Measurements from ENCODE around the gene KLK6.
A peak's percentile ranks its signal among the peaks of the same experiment; 100 is the strongest.

Gene KLK6

DNA sequence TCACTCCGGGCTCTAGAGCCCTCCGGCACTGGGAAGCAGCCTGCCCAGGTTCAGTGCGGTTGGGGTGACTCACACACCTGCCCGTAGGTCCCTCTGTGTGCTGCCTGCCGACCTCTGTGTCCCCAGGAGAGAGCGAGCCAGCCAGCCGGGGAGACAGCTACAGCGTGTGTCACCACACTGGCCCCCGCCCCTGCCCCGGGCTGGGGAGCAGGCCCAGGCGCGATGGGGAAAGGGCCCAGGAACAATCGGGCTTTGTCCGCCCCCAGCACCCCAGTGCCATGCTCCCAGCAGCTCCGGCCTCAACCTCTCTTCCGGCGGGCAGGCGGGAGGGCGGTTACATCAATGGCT is at the start of gene KLK6:
Gene KLK6, minus strand, starts transcription at position 179 of the 348 bp plus-strand sequence. CDS start 1,487 bp downstream, outside the sequence.
- DNase-seq: no peak

DNA sequence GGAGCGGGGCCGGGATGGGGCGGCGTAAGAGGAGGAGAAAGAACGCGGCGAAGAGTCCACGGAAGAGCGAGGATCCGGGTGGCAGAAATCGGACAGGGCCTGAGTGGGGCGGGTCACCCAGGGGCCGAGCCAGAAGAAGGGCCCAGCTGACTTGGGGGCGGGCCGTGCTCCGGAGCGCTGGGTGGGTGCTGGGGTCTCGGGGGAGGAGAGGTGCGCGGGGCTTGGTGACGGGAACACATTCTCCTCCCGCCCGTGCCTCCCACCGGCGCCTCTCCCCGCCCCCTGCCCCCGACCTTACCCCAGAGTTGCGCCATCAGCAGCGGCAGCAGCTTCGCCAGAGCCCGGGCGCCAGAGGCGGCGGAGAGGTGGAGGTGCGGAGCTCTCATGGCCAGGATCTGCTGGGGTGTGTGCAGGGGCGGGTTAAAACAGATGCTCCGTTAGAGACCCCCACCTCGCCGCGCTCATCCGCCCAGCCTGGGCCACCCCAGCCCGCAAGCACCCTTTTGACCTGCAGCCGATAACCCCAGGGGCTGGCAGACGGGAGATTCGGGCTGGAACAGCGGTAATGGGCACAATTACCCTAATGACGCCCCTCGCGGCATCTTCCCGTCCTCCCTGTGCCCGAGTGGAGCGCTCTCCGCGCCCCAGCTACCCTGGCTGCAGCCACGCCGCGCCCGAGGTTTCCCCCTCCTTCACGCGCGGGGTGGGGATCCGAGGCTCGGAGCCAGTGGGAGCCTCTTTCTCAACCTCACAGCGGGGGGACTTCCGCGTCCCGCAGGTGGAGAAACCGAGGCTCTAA is 49.6 kb upstream of the KLK6 start:
- DNase-seq: no peak

DNA sequence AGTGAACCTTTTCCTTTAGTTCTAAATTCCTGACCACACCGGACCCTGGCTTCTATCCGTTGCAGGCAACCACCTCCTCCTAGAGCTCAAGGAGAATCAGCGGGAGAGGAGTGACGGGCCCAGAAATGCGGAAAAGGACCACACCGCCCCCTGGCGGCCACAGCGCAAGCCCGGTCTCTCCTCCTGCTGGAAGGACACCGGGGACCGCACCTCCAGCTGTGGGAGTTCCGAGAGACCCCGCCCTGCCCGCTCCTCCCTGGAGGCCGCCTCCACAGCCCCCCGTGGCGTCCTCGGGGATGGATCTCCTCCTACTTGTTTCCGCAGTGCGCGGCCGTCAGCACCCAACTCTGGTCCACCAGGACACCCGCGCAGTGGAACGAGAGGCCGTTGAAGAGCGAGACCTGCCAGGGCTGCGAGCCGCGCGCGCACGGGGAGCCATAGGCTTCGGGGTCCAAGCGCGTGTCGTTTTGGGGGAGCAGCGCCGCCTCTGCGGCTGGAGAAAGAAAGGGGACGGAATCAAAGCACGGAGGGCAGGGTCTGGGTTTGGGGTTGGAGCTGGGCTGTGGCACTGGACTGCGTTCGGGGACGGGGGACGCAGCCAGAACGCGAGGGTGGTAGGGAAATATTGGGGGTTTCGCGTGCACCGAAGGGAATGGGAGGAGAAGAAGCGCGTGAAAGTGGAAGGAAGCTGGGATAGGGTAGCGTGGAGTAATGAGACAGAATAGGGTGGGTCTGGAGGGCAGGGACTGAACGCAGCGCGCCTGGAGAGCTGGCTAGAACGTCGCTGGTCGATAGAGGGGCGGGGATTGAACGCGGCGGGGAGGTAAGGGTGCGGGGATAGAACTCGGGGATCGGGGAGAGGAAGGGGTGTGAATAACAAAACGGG is 47.6 kb upstream of the KLK6 start:
- peak; percentile 23 to 49 for DNase-seq

DNA sequence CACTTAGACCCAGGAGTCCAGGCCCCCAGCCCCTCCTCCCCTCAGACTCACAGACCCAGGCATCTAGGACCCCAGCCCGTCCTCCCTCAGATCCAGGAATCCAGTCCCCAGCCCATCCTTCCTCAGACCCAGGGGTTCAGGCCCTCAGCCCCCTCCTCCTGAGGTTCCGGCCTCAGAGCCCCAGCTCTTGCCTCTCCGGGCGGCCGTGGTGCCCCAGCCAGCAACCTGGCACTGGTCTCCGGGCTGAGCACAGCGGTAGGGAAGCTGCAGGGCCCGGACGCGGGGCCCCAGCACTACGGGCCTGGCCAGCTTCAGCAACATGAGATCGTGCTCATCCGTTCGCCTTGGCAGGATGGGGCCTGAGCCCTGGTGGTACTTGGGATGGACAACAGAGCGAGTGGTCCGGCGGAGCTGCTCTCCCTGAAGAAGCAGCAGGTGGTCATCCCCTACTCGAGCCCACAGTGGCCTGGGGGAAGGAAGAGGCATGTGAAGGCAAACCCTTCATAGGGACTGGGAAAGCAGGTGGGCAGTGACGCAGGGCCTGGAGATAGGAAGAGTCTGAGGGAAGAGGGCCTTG is 46.4 kb upstream of the KLK6 start:
- DNase-seq: no peak

DNA sequence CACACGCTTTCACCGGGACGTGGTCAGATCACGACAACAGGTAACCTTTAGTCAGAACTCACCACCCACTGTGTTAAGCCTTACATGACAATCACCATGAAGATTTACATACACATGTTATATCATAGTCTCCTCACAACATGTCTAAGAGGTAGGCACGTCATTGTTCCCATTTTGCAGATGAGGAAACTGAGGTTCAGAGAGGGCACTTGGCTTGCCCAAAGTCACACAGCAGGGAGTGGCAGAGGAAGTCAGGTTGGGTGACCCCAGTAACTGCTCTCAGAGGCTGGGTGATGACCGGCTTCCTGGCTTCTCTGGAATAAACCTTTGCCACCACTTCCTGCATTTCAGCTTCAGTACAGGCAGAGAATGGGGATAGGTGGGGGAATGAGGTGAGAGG is 44.9 kb upstream of the KLK6 start:
- no peak for DNase-seq

DNA sequence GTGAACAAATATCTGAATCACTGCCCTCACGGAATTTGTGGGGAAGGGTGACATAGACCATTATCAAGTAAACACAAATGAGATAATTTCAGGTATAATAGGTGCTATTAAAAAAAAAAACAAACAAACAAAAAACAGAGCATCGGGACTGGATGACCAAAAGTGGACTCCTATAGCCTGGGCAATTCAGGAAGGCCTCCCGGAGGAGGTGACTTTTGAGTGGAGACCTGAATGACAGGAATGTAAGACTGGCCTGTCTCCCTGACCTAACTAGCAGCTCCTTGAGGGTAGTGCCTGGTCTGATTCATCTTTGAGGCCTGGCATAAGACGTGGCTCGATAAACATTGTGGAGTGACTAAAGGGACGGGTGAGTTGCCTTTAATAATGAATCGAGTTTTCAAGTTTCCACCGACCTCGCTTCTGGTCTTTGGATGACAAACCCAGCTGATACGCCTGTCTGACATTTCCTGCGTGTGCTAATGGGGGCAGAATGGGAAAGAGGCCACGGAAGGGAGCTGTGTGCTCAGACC is 43.3 kb upstream of the KLK6 start:
- no peak for DNase-seq

DNA sequence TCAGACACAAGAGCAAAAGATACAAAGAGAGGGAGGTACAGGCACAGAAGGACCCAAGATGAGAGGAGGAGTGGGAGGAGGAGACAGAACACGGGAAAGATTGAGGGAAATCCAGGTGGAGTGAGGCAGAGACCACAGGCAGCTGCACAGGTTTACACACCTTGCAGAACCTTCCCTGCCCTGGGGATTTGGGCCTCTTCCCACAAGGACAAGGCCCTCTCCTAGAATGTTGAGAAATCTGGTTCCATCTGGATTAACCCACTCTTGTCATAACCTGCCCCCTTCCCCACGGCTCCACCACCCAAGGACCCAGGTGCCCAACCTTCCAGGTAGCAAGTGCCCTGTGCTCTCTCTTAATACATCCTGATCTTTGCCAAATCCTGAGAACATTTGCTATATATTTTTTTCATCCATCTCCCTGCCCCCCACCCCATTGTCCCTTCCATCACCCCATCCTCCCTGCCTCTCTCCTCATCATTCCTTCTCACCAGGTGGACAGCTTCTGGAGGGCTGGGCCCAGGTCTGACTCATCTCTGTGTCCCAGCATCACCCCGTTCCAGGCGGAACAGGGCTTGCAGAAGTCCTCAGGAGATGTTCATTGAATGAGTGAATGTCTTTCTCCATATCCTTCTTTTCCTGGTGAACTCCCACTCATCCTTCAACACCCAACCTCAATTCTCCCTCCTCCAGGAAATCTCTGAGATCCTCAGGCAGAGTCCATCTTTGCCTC is 40.8 kb upstream of the KLK6 start:
- no peak for DNase-seq

DNA sequence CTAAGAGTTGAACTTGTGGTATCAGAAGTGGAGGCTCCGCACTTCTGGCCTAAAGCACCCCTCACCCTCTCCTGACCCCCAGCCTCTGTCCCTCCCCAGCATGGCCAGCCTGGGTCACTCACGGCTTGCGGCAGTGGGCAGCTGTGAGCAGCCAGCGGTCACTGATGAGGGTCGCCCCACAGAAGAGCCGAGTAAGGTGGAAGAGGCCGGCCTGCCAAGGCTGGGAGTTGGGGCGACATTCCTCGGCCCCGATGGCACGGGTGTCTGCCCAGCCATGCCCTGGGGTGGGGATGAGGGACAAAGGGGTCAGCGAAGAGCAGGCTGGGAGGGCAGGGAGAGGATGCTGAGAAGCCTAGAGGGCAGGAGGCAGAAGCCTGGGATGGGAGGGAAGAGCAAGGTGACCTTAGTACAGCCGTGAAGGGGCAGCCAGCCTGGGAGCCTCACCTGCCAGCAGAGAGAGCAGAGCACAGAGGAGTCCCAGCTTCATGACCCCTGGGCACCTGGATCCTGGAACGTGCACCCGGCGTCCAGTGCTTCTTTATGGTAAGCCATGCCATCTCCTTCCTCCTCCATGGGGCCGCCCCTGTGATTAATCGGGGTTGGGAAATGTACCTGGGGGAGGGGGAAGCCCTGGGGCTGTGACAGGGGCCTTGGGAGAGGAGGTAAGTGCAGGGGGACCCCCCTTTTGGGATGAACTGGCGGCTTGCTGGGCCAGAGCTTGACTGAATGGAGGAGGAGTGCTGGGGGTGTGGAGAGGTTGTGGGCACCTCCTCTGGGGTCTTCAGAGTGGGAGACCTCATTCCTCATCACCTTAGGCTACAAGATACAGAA is 39.9 kb upstream of the KLK6 start:
- DNase-seq: no peak

DNA sequence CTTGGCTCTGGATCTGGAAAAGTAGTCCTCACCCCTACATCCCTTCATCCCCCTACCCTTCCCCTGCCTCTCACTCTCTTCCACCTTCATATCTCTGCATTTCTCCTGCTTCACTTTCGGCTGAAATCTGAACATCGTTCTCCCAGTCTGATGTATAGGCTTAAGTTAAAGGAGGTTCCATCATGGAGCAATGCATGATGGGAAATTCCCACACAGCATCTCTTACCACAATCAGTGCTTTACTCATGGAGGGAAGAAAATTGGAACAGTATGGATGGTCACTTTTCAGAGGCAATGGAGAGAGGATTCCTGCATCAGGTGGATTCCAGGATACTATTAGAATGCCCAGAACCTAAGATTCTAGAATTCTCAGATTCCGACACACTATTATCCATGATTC is 38.1 kb upstream of the KLK6 start:
- no peak for DNase-seq

DNA sequence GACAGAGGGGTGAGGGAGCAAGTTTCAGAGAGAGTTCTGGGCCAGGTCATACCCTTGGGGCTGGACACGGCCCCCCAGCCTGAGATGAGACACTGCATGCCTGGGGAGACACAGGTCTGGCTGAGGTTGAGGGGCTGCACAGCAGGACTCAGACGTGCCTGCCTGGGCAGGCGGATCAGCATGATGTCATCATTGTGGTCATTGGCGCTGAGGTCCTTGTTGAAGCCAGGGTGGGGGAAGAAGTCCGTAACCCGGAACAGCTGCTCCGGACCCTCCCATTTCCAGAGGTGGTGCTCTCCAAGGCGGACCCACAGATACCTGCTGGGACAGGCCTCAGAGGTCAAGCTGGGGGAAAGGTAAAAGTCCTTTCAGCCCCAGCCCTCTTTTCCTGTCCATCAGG is 37.0 kb upstream of the KLK6 start:
- DNase-seq: no peak

DNA sequence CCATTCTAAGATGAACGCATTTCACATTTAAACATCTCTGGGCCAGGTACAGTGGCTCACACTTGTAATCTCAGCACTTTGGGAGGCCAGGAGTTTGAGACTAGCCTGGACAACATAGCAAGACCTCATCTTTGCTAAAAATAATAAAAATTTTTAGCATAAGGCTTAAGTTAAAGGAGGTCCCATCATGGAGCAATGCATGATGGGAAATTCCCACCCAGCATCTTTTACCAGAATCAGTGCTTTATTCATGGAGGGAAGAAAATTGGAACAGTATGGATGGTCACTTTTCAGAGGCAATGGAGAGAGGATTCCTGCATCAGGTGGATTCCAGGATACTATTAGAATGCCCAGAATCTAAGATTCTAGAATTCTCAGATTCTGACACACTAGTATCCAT is 35.9 kb upstream of the KLK6 start:
- no peak for DNase-seq

DNA sequence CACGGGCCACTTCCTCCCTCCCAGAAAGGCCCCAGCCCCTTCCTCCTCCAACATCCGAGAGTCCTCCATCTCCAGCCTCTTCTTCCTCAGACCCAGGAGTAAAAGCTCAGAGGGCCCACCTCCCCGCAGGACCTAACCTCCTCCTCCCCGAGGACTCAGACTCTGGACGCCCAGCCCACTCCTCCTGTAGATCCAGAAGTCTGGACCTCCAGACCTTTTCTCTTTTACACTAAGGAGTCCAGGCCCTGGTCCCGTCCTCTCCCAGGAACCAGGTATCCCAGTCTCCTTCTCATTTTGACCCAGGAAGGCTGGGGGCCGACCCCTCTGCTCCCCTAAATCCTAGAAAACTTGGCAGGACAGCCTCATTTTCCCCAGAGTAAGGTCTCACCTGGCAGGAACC is 33.9 kb upstream of the KLK6 start:
- no peak for DNase-seq

DNA sequence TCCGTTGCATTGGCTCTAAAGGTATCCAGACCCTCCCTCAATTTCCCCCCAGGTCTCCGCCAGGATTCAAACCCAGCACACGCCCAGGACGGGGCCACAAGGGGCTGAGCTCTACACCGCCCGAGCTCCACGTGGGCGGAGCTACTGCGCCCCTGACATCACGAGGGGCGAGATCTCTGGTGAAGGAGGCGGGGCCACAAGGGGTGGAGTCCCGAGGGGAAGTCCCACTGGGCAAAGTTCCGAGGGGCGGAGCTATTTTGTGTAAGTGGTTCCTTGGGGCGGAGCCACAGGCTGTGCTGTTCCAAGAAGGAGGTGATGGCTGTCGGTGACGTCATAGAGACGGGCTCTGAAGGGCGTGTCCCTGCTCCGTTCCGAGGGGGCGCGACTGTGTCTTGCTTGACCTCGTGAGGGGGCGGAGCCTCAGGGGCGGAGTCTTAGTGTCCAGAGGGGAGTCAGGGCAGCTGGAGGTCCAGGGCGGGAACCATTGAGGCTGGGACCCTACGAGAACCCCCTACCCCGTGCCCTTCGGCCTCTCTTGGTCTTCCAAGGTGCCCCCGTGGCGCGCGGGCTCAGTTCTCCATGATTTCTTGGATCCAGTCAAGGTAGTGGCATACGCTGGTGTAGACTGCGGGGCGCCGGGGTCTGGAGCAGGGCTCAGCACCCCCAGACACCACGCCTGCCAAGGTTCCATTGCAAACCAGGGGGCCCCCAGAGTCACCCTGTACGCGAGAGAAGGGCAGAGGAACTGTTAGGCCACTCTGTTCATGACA is 33.3 kb upstream of the KLK6 start:
- DNase-seq: peak in 1 of 2 donors; percentile 22

DNA sequence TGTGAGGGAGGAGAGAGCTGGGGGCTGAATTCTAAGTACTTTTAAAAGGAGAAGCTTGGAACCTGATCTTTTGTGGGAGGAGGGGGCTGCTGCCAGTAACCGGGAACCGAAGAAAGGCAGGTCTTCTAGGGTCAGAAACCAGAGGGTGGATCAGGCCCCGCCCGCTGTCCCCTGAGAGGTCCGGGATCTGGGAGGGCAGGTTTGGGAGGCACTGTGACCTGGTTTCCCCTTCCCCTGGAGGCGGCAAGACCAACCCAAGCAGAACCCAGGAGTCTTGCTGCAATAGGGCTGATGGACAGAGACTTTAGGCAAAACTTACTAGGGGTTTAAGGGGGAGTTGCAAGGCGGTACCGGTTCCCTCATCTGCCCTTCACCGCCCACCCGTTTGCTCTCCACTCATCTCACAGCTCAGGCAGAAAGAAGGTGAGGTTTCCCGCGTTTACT is 32.7 kb upstream of the KLK6 start:
- DNase-seq: no peak

DNA sequence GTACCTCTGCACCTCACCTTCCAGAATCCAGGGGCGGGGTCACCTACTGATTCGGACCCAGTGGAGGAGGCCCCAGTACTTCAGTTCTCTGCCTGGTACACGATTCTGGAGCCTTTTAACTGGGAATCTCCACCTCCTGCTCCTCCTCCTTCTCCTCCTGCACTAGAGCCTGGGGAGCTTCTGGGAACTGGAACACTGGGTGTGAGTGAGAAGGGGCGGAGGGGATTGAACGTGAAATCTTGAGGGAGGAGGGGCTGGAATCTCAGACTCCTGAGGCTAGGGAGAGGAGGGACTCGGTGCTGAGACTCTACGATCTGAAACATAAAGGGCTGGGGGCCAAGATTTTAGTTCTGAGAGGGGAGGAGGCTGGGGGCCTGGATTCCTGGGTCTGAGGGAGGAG is 32.1 kb upstream of the KLK6 start, which contains the start of gene KLK8:
Gene KLK8, minus strand, starts transcription at position 90 of the 400 bp plus-strand sequence. CDS start 437 bp downstream, outside the sequence.
- DNase-seq: no peak

DNA sequence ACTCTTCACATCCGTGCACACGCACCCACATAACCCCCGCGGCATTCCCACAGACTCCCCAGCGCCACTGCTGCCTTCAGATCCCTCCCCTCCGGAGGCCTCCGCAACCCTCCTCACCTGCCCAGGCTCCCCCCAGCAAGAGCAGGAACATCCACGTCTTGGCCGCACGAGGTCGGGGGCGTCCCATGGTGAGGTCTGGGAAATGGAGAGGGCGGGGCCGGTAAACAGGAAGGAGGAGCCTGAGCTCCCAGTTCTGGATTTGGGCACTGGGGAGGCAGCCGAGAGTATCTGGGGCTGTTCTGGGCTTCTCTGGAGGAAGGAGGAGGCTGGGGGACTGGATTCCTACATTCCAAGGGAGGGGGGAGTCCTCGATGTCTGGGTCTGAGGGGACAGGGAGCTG is 31.6 kb upstream of the KLK6 start:
- DNase-seq: no peak

DNA sequence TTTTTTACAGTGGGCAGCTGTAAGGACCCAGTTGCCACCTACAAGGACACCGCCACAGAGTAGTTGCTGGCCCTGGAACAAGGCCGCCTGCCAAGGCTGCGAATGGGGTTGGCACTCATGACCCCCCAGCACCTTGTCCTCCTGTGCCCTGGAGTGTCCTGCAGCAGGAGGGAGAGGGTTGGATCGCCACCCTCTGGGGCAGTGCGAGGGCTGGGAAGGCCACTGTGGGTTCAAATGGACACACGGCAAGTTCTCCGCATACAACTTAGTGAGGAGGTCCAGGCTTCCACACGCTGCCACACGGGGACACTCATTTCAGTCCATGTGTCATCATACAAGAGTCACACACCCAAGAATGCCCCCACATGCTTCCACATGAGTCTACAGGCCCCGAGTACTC is 31.0 kb upstream of the KLK6 start:
- DNase-seq: no peak

DNA sequence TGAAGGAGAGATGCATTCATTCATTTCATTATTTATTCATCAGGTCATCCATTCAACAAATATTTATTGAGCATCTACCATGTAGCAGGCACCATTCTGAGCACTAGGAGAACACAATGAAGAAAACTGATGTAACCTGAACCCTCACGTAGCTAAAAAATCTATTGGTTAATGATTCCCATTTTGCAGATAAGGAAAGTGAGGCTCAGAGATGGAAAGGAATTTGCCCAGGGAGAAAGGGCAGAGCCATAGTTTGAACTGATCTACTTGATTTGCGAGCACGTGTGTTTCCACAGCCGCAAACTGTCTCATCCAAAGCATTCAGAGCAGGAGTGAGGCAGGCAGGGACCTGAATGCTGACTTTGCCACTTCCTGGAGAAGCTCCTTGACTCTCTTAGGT is 29.3 kb upstream of the KLK6 start:
- DNase-seq: no peak

DNA sequence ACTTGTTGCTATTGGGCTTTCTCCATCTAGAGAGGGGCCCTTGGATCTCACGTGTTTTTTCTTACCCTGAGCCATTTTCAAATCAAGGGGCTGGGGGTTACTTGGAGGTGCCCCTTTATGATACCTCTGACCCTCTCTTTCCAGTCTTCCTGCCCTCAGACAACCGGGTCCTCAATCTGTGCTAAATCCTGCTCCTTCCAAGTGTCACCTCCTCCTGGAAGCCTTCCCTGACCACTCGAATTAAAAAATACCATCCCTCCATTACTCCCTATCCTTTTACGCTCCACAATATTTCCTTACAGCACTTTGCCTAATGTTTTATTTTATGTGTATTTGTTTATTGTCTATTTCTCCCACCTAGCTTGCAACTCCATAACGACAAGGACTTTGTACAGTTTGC is 28.7 kb upstream of the KLK6 start:
- no peak for DNase-seq

DNA sequence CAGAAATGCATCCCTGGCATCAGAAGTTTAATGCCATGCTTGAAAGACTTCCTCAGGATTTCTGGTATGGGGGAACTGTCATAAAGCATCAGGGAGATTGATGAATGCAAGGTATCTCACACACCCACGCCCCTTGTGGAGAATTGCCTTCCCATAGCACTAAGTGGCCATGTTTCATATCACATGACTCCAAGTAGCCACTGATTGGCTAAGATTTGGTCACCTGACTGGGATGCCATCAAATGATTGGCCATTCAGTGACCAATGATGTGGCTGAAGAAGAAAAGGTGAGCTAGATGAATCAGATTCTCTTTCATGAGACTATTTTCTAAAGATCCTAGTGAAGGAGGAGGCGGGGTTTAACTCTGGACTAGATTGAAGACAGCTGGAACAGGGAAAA is 24.7 kb upstream of the KLK6 start:
- DNase-seq: no peak

DNA sequence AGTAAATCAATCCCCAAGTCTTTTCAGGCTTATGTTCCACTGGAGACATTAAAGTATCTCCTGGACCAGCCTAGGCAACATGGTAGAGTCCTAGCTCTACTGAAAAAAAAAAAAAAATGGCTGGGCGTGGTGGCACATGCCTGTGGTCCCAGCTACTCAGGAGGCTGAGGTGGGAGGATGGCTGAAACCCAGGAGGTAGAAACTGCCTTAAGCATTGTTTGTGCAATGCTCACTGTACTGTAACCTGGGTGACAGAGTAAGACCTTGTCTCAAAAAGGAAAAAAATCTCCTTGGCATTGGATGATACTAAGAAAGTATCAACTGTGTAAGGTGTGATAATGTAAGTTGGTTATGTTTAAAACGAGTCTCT is 23.3 kb upstream of the KLK6 start:
- no peak for DNase-seq
